IPS-20b (cell line): ENCODE measurements around the gene THY1.
"Not testable (repeated sequence)": the region's sequence is repeated elsewhere in the genome, so short reads cannot be mapped to it uniquely, and the experiment has no call there.

Experiments used
- H3K27ac ChIP-seq: one replicate; pipeline ENCODE4 v1.5.1; 2013; ENCODE audit warnings: low read length
- H3K27me3 ChIP-seq: 2 replicates; pipeline ENCODE4 v1.6.1; 2013; ENCODE audit warnings: mild to moderate bottlenecking, low read length, inconsistent platforms; ENCODE audit not compliant: insufficient read depth
- H3K36me3 ChIP-seq: 2 replicates; pipeline ENCODE4 v1.6.1; 2013; ENCODE audit warnings: low read depth, mild to moderate bottlenecking, inconsistent platforms, low read length, moderate library complexity; ENCODE audit not compliant: insufficient read depth
- H3K4me1 ChIP-seq: 2 replicates; pipeline ENCODE4 v1.6.1; 2013; ENCODE audit warnings: mild to moderate bottlenecking, control low read depth, inconsistent platforms, low read length, moderate library complexity; ENCODE audit not compliant: insufficient read depth
- H3K4me3 ChIP-seq: 2 replicates; pipeline ENCODE4 v1.5.1; 2013; ENCODE audit warnings: mild to moderate bottlenecking, low read length, inconsistent platforms
- H3K9ac ChIP-seq: 2 replicates; pipeline ENCODE4 v1.6.1; 2013; ENCODE audit warnings: low read depth, mild to moderate bottlenecking, inconsistent platforms, low read length, moderate library complexity
- H3K9me3 ChIP-seq: 2 replicates; pipeline ENCODE4 v1.6.1; 2013; ENCODE audit warnings: mild to moderate bottlenecking, low read depth, low read length, inconsistent platforms; ENCODE audit not compliant: insufficient read depth

The THY1 gene

GRCh38 chr11:119397740-119398139 is 25.2 kb downstream of the THY1 start:
- H3K9me3 ChIP-seq, result no peaks in the 10 kb centered on the region
- no peak overlapping the region for H3K27ac ChIP-seq
- H3K4me3 ChIP-seq, result no peak overlapping the region
- H3K36me3 ChIP-seq, result no peaks in the 10 kb centered on the region
- no peaks in the 10 kb centered on the region for H3K4me1 ChIP-seq
- no peaks in the 10 kb centered on the region for H3K27me3 ChIP-seq
- no peak overlapping the region for H3K9ac ChIP-seq

GRCh38 chr11:119396835-119397234 is 26.1 kb downstream of the THY1 start:
- H3K9ac ChIP-seq, result no peak overlapping the region
- no peaks in the 10 kb centered on the region for H3K4me1 ChIP-seq
- H3K27me3 ChIP-seq, result no peaks in the 10 kb centered on the region
- H3K9me3 ChIP-seq, result no peaks in the 10 kb centered on the region
- H3K4me3 ChIP-seq, result no peak overlapping the region
- H3K27ac ChIP-seq, result no peak overlapping the region
- H3K36me3 ChIP-seq, result no peaks in the 10 kb centered on the region

- H3K36me3 ChIP-seq, result no peaks in the 10 kb centered on the region
- H3K9ac ChIP-seq, result no peak overlapping the region
Measured at GRCh38 chr11:119391275-119391674, 31.7 kb downstream of the THY1 start.

GRCh38 chr11:119389611-119390254 is 33.2 kb downstream of the THY1 start:
- Histone ChIP-seq H3K27me3 (0 out of 2 replicates have a peak, but pooled peaks cover 1% of the 10 kb centered on the region), H3K9ac (no peak overlapping the region), H3K36me3 (no peaks in the 10 kb centered on the region), H3K9me3 (no peaks in the 10 kb centered on the region), H3K4me3 (no peak overlapping the region), H3K27ac (no peak overlapping the region), H3K4me1 (no peaks in the 10 kb centered on the region)

More at GRCh38 chr11:119391275-119391674, 31.7 kb downstream of the THY1 start:
- no peak overlapping the region for H3K27ac ChIP-seq
- no peak overlapping the region for H3K4me3 ChIP-seq
- no peaks in the 10 kb centered on the region for H3K27me3 ChIP-seq
- H3K4me1 ChIP-seq, result no peaks in the 10 kb centered on the region
- no peaks in the 10 kb centered on the region for H3K9me3 ChIP-seq

- Histone ChIP-seq H3K27ac (no peak overlapping the region), H3K27me3 (peaks cover 18% of the 10 kb centered on the region; the same call in 1 of the 2 replicates), H3K9me3 (no peaks in the 10 kb centered on the region), H3K36me3 (no peaks in the 10 kb centered on the region), H3K4me1 (no peaks in the 10 kb centered on the region), H3K4me3 (no peak overlapping the region), H3K9ac (no peak overlapping the region)
Measured at GRCh38 chr11:119388103-119388502, 34.9 kb downstream of the THY1 start.

- Histone ChIP-seq H3K36me3 (no peaks in the 10 kb centered on the region), H3K27ac (no peak overlapping the region), H3K9ac (no peak overlapping the region), H3K4me1 (peaks cover 13% of the 10 kb centered on the region), H3K4me3 (no peak overlapping the region), H3K9me3 (no peaks in the 10 kb centered on the region), H3K27me3 (peaks cover 38% of the 10 kb centered on the region)
Measured at GRCh38 chr11:119384332-119384731, 38.6 kb downstream of the THY1 start.

GRCh38 chr11:119382513-119382912 is 40.5 kb downstream of the THY1 start:
- peaks cover 24% of the 10 kb centered on the region for H3K4me1 ChIP-seq
- H3K4me3 ChIP-seq, result peak overlapping the region; percentile 67
- H3K9me3 ChIP-seq, H3K27ac ChIP-seq, H3K36me3 ChIP-seq: not testable (repeated sequence)
- peak overlapping the region; percentile 2; the same call in 1 of the 2 replicates for H3K9ac ChIP-seq
- H3K27me3 ChIP-seq, result peaks cover 44% of the 10 kb centered on the region

GRCh38 chr11:119382101-119382500 is 40.9 kb downstream of the THY1 start:
- H3K27me3 ChIP-seq, result peaks cover 44% of the 10 kb centered on the region
- peak overlapping the region; percentile 2; the same call in 1 of the 2 replicates for H3K9ac ChIP-seq
- H3K4me1 ChIP-seq, result peaks cover 26% of the 10 kb centered on the region
- no peak overlapping the region for H3K27ac ChIP-seq
- no peaks in the 10 kb centered on the region for H3K36me3 ChIP-seq
- no peaks in the 10 kb centered on the region for H3K9me3 ChIP-seq
- peak overlapping the region; percentile 67 for H3K4me3 ChIP-seq

GRCh38 chr11:119381181-119381988 is 41.6 kb downstream of the THY1 start, which contains the start of gene USP2:
Gene USP2, minus strand, starts transcription at chr11:119381690. Its CDS starts 8,210 bp downstream, at chr11:119373480.
- peaks cover 44% of the 10 kb centered on the region for H3K27me3 ChIP-seq
- H3K9ac ChIP-seq, result peak within 1 kb of the TSS; percentile 65; the same call in 1 of the 2 replicates
- H3K27ac ChIP-seq, result no peak within 1 kb of the TSS
- peaks cover 31% of the 10 kb centered on the region for H3K4me1 ChIP-seq
- no peaks in the 10 kb centered on the region for H3K9me3 ChIP-seq
- no peaks in the 10 kb centered on the region for H3K36me3 ChIP-seq
- peak within 1 kb of the TSS; percentile 67 for H3K4me3 ChIP-seq

- peaks cover 32% of the 10 kb centered on the region for H3K4me1 ChIP-seq
- no peaks in the 10 kb centered on the region for H3K9me3 ChIP-seq
- peak overlapping the region; percentile 65; the same call in 1 of the 2 replicates for H3K9ac ChIP-seq
- peaks cover 44% of the 10 kb centered on the region for H3K27me3 ChIP-seq
- H3K4me3 ChIP-seq, result peak overlapping the region; percentile 67
- H3K27ac ChIP-seq, result no peak overlapping the region
- no peaks in the 10 kb centered on the region for H3K36me3 ChIP-seq
Measured at GRCh38 chr11:119380827-119381180, 42.2 kb downstream of the THY1 start.

GRCh38 chr11:119380160-119380826 is 42.7 kb downstream of the THY1 start:
- Histone ChIP-seq H3K4me1 (peaks cover 37% of the 10 kb centered on the region), H3K27me3 (peaks cover 44% of the 10 kb centered on the region), H3K4me3 (peak overlapping the region; percentile 67), H3K9me3 (no peaks in the 10 kb centered on the region), H3K9ac (peak overlapping the region; percentile 65; the same call in 1 of the 2 replicates), H3K27ac (no peak overlapping the region), H3K36me3 (no peaks in the 10 kb centered on the region)
